Spleen (tissue), 7 donors: Measurements from ENCODE around the gene GRID2IP.

Experiments
- POLR2A ChIP-seq, 3 donors: fragments of 450-650 bp; IDR thresholded peaks; one replicate each; pipeline ENCODE4 v1.5.1; 2017; ENCODE audit warnings: antibody characterized with exemption in 3 of 3, mild to moderate bottlenecking in 1 of 3
- TF ChIP-seq, protein P1 (sequence below), 11 experiments: fragments of 200-600 bp in 7 of 11; fragments of 450-650 bp in 4 of 11; sonication (generic) in 4 of 11; IDR thresholded peaks in 8 of 11; conservative IDR thresholded peaks in 3 of 11; 1 replicate in 7 of 11; 2 replicates in 4 of 11; pipeline versions ENCODE4 v1.4.0 to v1.8.0; 2016 to 2021; ENCODE audit warnings: antibody characterized with exemption in 11 of 11, inconsistent platforms in 4 of 11, mild to moderate bottlenecking in 1 of 11
- donor health status: DM: no; HTN: no; CAD: no; lungs with moderate emphysema.
- donor health status: DM: no; HTN: no; CAD: no.
- donor health status: DM: no; HTN: no; CAD: no.

DNA sequence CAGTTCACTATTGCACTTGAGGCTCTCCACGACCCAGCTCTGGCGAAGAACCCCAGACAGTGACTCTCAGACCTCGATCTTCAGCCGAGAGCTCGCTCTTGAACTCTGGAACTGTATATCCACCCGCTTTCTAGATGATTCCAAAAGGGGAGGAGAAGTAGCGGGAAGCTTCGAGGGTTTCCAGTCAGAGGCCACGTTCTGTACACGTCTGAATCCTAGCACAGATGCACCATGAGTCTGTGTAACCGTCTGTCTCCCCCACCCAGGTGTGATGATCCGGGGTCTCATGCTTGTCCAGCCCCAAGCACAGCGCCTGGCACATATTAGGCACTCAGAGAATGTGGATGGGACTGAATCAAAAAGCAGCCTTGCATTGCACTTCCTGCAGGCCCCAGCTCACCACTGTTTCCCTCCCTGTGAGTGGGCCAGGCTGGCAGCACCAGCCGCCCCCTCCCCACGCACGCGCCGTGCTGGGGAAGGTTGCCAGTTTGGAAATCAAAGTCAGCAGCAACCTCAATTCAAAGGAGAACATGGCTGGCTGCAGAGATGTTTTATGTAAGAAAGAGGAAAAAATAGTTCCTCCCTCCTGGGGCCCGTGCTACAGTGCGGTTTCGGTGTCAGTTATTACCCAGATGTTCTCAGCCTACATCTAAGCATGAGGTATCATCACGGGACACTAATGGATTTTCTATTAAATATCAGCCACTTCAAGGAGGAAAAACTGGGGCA is 5.7 kb downstream of the GRID2IP start:
- TF ChIP-seq, protein P1, sequence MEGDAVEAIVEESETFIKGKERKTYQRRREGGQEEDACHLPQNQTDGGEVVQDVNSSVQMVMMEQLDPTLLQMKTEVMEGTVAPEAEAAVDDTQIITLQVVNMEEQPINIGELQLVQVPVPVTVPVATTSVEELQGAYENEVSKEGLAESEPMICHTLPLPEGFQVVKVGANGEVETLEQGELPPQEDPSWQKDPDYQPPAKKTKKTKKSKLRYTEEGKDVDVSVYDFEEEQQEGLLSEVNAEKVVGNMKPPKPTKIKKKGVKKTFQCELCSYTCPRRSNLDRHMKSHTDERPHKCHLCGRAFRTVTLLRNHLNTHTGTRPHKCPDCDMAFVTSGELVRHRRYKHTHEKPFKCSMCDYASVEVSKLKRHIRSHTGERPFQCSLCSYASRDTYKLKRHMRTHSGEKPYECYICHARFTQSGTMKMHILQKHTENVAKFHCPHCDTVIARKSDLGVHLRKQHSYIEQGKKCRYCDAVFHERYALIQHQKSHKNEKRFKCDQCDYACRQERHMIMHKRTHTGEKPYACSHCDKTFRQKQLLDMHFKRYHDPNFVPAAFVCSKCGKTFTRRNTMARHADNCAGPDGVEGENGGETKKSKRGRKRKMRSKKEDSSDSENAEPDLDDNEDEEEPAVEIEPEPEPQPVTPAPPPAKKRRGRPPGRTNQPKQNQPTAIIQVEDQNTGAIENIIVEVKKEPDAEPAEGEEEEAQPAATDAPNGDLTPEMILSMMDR (IDR thresholded peaks at IDR 0.05 in 8 of 11, conservative IDR thresholded peaks at IDR 0.05 in 3 of 11): no peak
- no peak for TF ChIP-seq POLR2A (IDR thresholded peaks at IDR 0.05)
